HG02885 (cell line): ENCODE results near the gene FARP1.
A peak's percentile ranks its signal among the peaks of the same experiment; 100 is the strongest.

Experiments used
- ATAC-seq: cut with Tn5 transposase; IDR thresholded peaks from one replicate; pipeline ENCODE4 v1.9.1; 2021; ENCODE audit warnings: mild to moderate bottlenecking; ENCODE audit not compliant: unreplicated experiment, poor library complexity

FARP1 gene

DNA sequence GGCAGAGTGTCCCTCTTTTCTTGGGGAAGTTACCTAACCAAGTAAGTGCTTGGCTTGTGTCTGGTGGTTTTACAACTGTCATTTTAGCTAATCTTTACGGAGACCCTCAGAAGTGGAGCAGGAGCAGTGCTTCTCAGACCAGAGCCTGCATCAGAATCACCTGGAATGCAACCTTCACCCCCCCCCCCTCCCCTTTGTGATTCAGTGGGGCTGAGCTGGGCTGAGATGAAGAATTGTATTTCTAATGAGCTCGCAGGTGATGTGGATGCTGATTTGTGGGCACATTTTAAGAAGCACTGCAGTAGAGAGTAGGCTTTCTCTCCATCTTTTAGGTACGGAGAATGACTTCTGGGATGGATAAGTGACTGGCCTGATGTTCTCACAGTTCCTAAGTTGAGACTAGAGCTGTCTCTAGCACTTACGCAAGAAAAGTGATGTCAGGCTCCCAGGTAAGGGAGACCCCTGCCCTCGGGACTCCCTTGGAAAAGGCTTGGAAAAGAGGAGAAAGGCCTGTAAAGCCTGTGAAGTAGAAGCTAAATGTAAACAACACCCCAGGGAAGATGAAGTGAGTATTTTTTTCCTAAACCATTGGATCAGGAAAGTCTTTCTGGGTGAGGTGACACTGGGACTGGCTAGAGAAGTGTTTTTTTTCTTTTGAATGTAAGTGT is 57.5 kb downstream of the FARP1 start:
- no peak for ATAC-seq

DNA sequence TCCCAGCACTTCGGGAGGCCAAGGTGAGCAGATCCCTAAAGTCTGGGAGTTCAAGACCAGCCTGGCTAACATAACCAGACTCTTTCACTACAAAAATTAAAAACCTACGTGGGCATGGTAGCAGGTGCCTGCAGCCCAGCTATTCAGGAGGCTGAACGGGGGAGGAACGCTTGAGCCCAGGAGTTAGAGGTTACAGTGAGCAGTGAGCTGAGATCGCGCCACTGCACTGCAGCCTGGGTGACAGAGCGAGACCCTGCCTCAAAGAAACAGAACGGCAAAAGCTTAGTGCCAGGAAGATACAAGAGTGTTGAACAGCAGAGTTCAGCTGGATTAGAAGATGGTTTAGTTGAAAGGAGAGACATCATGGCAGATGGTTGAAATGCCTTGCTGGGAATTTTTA is 58.3 kb downstream of the FARP1 start:
- ATAC-seq, result no peak

DNA sequence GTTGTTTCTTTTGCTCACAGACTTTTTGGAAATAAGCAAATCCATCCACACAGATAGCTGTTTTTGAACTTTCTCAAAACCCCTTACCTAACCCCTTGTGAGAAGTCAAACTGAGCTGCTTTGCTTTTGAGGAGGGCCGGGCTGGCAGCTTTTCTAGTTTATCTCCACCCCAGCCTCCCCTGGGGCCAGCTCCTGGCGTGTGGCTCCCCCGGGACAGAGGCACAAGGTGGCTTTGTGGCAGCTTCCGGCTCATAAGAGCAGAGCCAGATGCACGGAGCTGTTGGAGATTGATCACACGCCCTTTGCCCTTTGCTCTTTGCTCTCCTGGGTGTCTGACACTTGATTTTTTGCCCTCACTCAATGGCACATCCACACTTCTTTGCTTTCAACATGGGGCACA is 59.1 kb downstream of the FARP1 start:
- ATAC-seq, result no peak

DNA sequence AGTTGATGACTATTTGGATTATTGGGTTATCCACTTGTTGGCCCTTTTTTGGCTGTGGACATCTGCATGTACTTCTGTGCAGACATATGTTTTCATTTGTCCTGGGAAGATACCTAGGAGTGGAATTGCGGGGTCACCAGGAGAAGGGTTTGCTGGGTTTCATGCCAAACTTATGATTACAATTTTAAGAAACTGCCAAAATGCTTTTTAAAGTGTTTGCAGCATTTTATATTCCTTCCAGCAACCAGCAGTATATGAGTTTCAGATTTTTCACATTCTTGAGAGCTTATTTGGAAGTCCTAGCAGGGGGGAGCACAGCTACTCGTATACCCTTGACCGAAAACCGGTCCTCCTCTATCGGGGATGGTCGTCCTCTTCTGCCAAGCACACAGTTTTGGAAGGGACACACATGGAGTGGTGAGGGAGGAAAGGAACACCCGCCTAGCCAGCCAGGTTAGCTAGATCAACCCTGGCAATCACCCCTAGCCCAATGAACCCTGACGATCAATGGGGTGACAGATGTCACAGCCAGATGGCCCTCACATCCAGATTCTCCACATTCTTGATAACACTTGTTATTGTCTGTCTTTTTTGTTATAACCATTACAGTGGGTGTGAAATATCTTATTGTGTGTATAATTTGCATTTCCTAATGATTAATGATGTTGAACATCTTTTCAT is 60.9 kb downstream of the FARP1 start:
- no peak for ATAC-seq

DNA sequence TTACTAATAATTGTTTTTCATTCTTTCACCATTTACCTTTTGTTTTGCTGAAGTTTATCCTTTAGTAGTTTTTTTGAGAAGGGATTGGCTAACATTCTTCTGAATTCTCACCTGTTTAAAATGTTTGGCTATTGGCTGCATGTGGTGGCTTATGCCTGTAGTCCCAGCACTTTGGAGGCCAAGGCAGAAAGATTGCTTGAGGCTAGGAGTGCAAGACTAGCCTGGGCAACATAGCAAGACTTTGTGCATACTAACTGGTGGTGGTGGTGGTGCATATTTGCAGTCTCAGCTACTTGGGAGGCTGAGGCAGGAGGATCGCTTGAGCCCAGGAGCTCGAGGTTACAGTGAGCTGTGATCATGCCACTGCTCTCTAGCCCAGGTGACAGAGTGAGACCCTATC is 61.7 kb downstream of the FARP1 start:
- no peak for ATAC-seq

- ATAC-seq, result no peak
Observed at GRCh38 chr13:98206946-98207345, 64.1 kb downstream of the FARP1 start.

DNA sequence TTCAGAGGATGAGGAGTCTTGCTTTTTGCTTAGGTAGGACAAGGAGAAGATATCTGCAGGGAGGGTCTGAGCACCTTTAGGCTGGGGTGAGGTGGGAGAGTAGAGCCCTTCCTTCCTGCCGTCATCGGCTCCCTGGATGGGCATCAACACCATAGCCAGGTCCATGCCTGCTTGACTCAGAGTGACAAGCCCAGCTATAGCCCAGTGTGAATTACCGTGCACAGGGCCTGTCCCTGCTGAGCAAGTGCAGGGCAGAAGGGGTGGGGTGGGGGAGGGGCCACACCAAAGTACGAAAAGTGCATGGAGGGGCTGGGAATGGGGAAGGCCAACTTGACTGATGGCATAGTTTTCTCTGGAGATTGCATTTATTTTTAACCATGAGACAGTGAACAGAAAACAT is 64.5 kb downstream of the FARP1 start:
- ATAC-seq, result no peak

DNA sequence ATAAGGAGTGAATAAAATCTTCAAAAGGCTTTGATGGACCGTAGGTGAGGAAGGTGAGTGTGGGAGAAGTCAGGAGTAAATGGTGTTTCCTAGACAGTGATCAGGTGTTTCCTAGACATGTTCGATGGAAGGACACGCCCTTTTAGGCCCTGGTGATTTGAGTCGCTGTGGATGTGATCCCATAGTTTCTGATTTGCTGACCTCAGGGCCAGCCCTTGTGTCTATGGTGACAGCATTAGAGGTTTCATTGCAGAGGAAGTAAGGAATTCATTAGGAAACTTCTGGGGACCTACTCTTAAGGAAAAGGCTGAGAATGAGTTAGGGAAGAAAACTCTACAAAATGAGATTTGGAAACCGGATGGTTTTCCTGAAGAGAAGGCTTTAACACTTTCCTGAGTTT is 65.7 kb downstream of the FARP1 start:
- no peak for ATAC-seq

DNA sequence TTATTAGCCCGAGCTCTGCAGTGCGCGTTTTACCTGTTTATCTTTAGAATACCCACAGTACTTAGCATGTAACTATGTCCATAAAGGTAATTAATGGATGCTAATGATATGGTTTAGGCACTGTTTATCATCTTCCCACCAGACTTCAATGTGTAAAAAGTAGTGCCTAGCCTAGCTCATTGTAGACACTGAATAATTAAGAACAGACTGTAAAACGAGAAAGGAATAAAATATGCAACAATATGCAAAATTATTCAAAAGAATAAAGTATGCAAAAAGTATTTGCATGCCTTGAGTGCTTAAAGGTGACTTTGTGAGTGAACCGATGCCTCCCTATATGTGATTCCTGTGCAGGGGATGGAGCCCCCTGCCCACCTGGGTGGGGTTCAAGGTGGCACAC is 69.9 kb downstream of the FARP1 start:
- no peak for ATAC-seq

DNA sequence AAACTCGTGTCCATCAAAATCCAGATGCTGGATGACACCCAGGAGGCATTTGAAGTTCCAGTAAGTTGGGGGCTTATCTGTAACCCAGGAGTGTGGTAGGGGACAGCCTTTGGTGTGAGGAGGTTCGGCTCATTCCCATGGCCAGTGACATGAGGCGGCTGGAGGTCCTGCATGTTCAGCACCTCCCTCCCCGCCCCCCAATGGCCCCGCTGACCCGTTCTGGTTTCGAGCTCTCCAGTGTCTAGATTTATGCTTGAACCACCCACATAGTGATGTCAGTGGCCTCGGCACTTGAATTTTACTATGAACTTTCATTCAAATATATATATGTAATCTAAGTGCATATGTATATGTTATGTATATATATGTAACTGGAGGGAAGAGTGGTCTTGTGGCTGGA is 70.5 kb downstream of the FARP1 start:
- ATAC-seq, result no peak

- ATAC-seq, result no peak
Observed at GRCh38 chr13:98214008-98214643, 71.2 kb downstream of the FARP1 start.

DNA sequence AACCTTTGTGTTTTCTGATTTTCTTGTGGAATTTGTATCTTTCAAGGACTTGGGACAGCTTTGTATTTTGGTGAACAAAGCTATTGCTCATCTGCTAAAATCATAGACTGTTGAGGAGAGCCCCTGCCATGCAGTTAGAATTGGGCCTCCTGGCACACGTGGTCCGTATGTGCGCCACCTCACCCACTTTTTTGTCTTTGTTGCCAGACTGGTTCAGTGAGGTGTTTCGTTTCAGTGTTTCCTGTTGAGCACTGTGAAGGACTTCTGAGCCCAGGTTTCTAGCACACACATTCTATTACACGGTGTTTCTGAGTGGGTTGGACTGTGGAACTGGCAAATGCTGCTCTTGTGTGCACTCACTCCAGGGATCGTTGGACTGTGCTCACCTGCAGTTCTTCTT is 71.8 kb downstream of the FARP1 start:
- ATAC-seq, result no peak

DNA sequence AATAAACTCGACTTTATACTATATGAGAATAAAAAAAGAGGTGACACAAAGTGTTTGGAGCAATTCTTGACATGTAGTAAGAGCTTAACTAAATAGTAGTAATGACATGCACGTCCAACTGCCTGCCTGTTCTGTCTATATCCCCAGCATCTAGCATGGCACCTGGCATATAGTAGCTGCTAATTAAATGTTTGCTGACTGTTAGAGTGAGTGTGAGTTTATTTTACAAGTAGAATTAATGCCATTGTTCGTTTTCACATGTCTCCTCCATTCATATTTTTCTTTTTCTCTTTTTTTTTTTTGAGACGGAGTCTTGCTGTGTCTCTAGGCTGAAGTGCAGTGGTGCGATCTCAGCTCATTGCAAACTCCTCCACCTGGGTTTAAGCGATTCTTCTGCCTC is 72.6 kb downstream of the FARP1 start:
- ATAC-seq, result no peak

- ATAC-seq, result peak; percentile 27
Observed at GRCh38 chr13:98216135-98216565, 73.3 kb downstream of the FARP1 start.

- peak; percentile 63 for ATAC-seq
Observed at GRCh38 chr13:98216711-98217285, 73.9 kb downstream of the FARP1 start.

DNA sequence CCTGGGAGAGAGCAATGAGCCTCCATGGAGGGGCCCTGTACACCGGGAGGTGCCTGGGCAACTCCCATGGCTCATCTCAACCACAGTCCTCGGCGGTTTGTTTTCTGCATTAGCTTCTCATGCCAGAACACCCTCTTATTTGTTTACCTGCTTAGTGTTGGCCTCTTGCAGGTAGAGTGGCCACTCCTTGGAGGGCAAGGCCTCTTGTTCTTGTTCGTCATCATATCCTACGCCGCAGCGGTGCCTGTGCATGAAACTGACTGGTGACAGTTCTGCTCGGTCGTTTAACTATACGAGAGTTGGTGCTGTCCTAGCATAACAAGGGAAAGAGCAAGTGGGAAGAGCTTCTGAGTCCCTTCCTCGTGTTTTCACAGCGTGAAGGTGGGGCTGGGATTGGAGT is 74.7 kb downstream of the FARP1 start:
- no peak for ATAC-seq

- no peak for ATAC-seq
Observed at GRCh38 chr13:98219685-98220084, 76.8 kb downstream of the FARP1 start.

- ATAC-seq, result no peak
Observed at GRCh38 chr13:98220271-98220791, 77.4 kb downstream of the FARP1 start.

DNA sequence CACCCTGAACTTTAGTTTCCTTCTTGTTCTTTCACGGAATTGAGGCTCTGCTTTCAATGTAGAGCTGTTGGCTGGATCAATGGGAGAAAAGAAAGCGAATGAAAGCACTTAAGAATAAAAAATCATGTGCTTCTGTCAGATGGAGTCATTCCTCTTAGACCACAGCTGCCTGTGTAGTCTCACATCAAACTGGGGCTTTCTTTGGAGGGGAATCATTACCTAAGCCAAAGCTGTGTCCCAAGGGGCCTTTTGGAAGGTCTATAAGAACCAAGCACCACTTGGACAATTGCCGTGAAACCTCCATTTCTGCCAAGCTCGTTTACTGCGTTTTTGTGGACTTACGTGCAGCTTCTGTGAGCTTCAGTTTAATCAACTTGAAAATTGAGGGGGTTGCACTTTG is 78.3 kb downstream of the FARP1 start:
- ATAC-seq, result no peak

DNA sequence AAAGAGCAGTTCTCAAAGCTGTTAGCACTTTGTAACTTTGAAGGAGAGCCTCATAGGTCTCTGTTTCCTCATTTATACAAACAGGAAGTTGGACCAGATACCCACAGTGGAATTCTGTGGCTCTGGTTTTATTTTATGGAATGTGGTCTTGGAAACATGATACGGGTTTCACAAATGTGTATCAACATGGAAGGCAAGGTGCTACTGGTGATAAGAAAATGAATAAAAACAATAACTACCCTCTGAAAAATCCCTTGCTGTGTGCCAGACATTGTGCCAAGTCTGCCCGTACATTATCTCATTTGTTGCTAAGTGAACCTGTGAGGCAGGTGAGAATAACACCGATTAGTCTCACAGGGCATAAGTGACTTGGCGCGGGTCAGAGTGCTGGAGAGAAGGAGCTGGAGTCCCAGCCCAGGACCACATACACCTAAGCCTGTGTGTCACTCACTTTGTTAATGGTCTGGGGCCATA is 79.2 kb downstream of the FARP1 start:
- no peak for ATAC-seq

DNA sequence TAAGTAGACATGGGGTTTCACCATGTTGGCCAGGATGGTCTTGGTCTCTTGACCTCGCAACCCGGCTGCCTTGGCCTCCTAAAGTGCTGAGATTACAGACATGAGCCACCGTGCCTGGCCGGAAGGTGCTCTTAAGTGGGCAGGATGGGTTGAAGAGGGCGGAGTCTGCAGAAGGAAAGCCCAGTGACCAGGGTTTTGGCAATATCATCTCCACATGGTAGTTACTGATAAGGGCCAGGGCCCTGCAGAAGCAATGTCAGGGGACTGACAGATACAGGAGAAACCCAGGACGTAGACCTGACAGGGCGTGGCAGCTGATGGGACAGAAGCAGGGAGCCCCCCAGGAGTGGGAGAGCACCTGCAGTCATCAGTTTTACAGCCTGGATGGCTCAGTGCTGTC is 79.9 kb downstream of the FARP1 start:
- no peak for ATAC-seq
